ENCODE results near the gene LYRM4.

The LYRM4 gene

DNA sequence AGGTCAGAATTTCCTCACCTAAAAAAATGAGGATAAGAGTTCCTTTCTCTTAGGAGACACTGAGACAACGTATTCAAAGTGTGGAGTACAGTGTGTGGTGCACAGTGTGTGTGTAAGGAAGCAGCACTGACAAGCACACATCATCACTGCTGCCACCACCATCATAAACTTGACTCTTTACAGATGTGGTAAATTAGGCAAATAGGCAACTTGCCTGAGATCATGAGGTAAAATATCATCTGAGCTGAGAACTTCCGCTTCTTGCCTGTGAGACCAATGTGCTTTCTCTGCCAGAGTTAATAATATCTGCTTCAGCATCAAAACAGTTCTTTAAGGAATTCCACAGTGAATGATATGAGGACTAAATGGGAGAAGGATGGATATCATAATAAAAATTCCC is 52.7 kb downstream of the LYRM4 start:
- H3K4me3 ChIP-seq (ENCODE audit: low read depth, low read length): no peak overlapping the region
- H3K9me3 ChIP-seq (ENCODE audit: control insufficient read depth, insufficient read depth, low read depth, low read length): no peaks in the 10 kb centered on the region
- no peak overlapping the region for H3K27ac ChIP-seq (ENCODE audit: extremely low read depth, low read depth, low read length)
- ChIA-PET CTCF (interaction anchor here (2.3 kb wide), 1 partner anchor 172 kb away, joined by 9 read pairs; no protein-coding TSS in a partner anchor), POLR2A (no interaction called here)
- peaks cover 15% of the 10 kb centered on the region for H3K4me1 ChIP-seq (ENCODE audit: control insufficient read depth, insufficient read depth, low read length)
- peaks cover 0 to 5% of the 10 kb centered on the region in 2 experiments; a peak in 1 of 3 replicates for H3K36me3 ChIP-seq (ENCODE audit: control insufficient read depth in 2 of 2, insufficient read depth in 1 of 2, low read length in 2 of 2)
- no peak for TF ChIP-seq HOXA7 (CRISPR knock-in tag; IDR thresholded peaks at IDR 0.05; ENCODE audit: borderline replicate concordance)
- TF ChIP-seq, protein P1, sequence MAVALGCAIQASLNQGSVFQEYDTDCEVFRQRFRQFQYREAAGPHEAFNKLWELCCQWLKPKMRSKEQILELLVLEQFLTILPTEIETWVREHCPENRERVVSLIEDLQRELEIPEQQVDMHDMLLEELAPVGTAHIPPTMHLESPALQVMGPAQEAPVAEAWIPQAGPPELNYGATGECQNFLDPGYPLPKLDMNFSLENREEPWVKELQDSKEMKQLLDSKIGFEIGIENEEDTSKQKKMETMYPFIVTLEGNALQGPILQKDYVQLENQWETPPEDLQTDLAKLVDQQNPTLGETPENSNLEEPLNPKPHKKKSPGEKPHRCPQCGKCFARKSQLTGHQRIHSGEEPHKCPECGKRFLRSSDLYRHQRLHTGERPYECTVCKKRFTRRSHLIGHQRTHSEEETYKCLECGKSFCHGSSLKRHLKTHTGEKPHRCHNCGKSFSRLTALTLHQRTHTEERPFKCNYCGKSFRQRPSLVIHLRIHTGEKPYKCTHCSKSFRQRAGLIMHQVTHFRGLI (tag by site-specific recombination; IDR thresholded peaks at IDR 0.05): no peak
- no peak for TF ChIP-seq RBAK (tag by site-specific recombination; IDR thresholded peaks at IDR 0.05)
- TF ChIP-seq HOXC10 (CRISPR knock-in tag; IDR thresholded peaks at IDR 0.05): no peak
- TF ChIP-seq ZEB2 (tag by site-specific recombination; IDR thresholded peaks at IDR 0.05): no peak
- TF ChIP-seq ZNF433 (tag by site-specific recombination; IDR thresholded peaks at IDR 0.05; ENCODE audit: low read depth): no peak
- no peak for TF ChIP-seq ZNF549 (tag by site-specific recombination; IDR thresholded peaks at IDR 0.05)
- no peak for TF ChIP-seq ZNF157 (tag by site-specific recombination; IDR thresholded peaks at IDR 0.05)
- TF ChIP-seq, protein P2, sequence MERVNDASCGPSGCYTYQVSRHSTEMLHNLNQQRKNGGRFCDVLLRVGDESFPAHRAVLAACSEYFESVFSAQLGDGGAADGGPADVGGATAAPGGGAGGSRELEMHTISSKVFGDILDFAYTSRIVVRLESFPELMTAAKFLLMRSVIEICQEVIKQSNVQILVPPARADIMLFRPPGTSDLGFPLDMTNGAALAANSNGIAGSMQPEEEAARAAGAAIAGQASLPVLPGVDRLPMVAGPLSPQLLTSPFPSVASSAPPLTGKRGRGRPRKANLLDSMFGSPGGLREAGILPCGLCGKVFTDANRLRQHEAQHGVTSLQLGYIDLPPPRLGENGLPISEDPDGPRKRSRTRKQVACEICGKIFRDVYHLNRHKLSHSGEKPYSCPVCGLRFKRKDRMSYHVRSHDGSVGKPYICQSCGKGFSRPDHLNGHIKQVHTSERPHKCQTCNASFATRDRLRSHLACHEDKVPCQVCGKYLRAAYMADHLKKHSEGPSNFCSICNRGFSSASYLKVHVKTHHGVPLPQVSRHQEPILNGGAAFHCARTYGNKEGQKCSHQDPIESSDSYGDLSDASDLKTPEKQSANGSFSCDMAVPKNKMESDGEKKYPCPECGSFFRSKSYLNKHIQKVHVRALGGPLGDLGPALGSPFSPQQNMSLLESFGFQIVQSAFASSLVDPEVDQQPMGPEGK (tag by site-specific recombination; IDR thresholded peaks at IDR 0.05): no peak
- TF ChIP-seq, protein P3, sequence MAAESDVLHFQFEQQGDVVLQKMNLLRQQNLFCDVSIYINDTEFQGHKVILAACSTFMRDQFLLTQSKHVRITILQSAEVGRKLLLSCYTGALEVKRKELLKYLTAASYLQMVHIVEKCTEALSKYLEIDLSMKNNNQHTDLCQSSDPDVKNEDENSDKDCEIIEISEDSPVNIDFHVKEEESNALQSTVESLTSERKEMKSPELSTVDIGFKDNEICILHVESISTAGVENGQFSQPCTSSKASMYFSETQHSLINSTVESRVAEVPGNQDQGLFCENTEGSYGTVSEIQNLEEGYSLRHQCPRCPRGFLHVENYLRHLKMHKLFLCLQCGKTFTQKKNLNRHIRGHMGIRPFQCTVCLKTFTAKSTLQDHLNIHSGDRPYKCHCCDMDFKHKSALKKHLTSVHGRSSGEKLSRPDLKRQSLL (tag by site-specific recombination; IDR thresholded peaks at IDR 0.05): no peak
- TF ChIP-seq, protein P4, sequence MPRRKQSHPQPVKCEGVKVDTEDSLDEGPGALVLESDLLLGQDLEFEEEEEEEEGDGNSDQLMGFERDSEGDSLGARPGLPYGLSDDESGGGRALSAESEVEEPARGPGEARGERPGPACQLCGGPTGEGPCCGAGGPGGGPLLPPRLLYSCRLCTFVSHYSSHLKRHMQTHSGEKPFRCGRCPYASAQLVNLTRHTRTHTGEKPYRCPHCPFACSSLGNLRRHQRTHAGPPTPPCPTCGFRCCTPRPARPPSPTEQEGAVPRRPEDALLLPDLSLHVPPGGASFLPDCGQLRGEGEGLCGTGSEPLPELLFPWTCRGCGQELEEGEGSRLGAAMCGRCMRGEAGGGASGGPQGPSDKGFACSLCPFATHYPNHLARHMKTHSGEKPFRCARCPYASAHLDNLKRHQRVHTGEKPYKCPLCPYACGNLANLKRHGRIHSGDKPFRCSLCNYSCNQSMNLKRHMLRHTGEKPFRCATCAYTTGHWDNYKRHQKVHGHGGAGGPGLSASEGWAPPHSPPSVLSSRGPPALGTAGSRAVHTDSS (tag by site-specific recombination; IDR thresholded peaks at IDR 0.05): no peak
- TF ChIP-seq REPIN1 (tag by site-specific recombination; IDR thresholded peaks at IDR 0.05; ENCODE audit: low read depth): no peak
- TF ChIP-seq SETDB1 (IDR thresholded peaks at IDR 0.05; ENCODE audit: insufficient read length, low read length): no peak

DNA sequence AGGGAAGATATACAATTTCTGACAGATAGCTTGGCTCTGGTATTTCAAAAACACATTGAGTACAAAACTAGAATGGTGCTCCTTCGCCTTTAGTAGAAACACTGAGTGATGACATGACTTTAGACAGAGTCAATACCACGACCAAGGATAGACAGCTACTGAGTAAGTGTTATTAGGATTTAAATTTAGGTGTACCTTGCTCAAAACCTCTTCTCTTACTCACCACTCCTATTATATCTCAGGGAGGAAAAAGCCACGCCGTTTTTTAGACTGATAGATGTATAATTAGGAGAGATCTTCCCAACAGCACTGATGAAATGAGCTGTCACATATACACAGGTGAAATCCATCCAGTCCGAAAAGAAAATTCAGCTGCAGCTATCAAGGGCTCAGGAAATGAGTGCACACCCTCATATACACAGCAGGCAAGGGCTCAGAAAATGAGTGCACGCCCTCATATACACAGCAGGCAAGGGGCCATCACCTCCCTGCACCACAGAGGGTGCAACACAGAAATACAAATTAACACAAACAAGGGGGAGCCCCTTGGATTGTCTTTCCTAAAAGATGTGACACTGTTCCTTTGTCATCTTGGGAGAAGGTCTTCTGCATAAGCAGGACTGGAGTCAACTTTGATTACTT is 53.7 kb downstream of the LYRM4 start:
- Histone ChIP-seq H3K4me3 (ENCODE audit: low read depth, low read length) (no peak overlapping the region), H3K9me3 (ENCODE audit: control insufficient read depth, insufficient read depth, low read depth, low read length) (no peaks in the 10 kb centered on the region), H3K27ac (ENCODE audit: extremely low read depth, low read depth, low read length) (no peak overlapping the region), H3K36me3 (ENCODE audit: control insufficient read depth in 2 of 2, insufficient read depth in 1 of 2, low read length in 2 of 2) (no peaks in the 10 kb centered on the region), H3K4me1 (ENCODE audit: control insufficient read depth, insufficient read depth, low read length) (peaks cover 15% of the 10 kb centered on the region)
- no peak for TF ChIP-seq SCRT1 (tag by site-specific recombination; IDR thresholded peaks at IDR 0.05; ENCODE audit: borderline replicate concordance)
- TF ChIP-seq, protein P5, sequence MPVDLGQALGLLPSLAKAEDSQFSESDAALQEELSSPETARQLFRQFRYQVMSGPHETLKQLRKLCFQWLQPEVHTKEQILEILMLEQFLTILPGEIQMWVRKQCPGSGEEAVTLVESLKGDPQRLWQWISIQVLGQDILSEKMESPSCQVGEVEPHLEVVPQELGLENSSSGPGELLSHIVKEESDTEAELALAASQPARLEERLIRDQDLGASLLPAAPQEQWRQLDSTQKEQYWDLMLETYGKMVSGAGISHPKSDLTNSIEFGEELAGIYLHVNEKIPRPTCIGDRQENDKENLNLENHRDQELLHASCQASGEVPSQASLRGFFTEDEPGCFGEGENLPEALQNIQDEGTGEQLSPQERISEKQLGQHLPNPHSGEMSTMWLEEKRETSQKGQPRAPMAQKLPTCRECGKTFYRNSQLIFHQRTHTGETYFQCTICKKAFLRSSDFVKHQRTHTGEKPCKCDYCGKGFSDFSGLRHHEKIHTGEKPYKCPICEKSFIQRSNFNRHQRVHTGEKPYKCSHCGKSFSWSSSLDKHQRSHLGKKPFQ (tag by site-specific recombination; IDR thresholded peaks at IDR 0.05): no peak
- TF ChIP-seq, protein P6, sequence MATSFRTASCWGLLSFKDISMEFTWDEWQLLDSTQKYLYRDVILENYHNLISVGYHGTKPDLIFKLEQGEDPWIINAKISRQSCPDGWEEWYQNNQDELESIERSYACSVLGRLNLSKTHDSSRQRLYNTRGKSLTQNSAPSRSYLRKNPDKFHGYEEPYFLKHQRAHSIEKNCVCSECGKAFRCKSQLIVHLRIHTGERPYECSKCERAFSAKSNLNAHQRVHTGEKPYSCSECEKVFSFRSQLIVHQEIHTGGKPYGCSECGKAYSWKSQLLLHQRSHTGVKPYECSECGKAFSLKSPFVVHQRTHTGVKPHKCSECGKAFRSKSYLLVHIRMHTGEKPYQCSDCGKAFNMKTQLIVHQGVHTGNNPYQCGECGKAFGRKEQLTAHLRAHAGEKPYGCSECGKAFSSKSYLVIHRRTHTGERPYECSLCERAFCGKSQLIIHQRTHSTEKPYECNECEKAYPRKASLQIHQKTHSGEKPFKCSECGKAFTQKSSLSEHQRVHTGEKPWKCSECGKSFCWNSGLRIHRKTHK (tag by site-specific recombination; IDR thresholded peaks at IDR 0.05): no peak
- TF ChIP-seq KLF1 (tag by site-specific recombination; IDR thresholded peaks at IDR 0.05): peak; percentile 63
- TF ChIP-seq ZIC2 (tag by site-specific recombination; IDR thresholded peaks at IDR 0.05): peak; percentile 92
- no peak for TF ChIP-seq SCRT2 (tag by site-specific recombination; IDR thresholded peaks at IDR 0.05)
- no peak for TF ChIP-seq KLF7 (tag by site-specific recombination; IDR thresholded peaks at IDR 0.05; ENCODE audit: borderline replicate concordance)
- no peak for TF ChIP-seq ZNF394 (tag by site-specific recombination; IDR thresholded peaks at IDR 0.05; ENCODE audit: borderline replicate concordance)
- TF ChIP-seq, protein P7, sequence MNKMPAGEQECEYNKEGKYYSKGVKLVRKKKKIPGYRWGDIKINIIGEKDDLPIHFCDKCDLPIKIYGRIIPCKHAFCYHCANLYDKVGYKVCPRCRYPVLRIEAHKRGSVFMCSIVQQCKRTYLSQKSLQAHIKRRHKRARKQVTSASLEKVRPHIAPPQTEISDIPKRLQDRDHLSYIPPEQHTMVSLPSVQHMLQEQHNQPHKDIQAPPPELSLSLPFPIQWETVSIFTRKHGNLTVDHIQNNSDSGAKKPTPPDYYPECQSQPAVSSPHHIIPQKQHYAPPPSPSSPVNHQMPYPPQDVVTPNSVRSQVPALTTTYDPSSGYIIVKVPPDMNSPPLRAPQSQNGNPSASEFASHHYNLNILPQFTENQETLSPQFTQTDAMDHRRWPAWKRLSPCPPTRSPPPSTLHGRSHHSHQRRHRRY (tag by site-specific recombination; IDR thresholded peaks at IDR 0.05): no peak
- no peak for TF ChIP-seq BCL11A (tag by site-specific recombination; IDR thresholded peaks at IDR 0.05; ENCODE audit: low read depth)
- TF ChIP-seq FEZF1 (tag by site-specific recombination; IDR thresholded peaks at IDR 0.05): peak; percentile 12; the same call in 1 of the 2 replicates
- POLR2A ChIA-PET: interaction anchor here (0.6 kb wide), 1 partner anchor 445 kb away, joined by 3 read pairs; no protein-coding TSS in a partner anchor
- CTCF ChIA-PET: interaction anchor here (1.0 to 2.3 kb wide), 2 partner anchors 63 to 173 kb away, joined by 3 to 9 read pairs; no protein-coding TSS in a partner anchor

Measured in HEK293 (cell line).